GF-D8 (cell line): ENCODE data around the gene SYPL2.
"Not testable (repeated sequence)": the region's sequence is repeated elsewhere in the genome, so short reads cannot be mapped to it uniquely, and the experiment has no call there.

Source experiments
- DNase-seq: peaks from one replicate; lab custom pipeline; 2025; lab: John Stamatoyannopoulos, UW

The SYPL2 gene

DNA sequence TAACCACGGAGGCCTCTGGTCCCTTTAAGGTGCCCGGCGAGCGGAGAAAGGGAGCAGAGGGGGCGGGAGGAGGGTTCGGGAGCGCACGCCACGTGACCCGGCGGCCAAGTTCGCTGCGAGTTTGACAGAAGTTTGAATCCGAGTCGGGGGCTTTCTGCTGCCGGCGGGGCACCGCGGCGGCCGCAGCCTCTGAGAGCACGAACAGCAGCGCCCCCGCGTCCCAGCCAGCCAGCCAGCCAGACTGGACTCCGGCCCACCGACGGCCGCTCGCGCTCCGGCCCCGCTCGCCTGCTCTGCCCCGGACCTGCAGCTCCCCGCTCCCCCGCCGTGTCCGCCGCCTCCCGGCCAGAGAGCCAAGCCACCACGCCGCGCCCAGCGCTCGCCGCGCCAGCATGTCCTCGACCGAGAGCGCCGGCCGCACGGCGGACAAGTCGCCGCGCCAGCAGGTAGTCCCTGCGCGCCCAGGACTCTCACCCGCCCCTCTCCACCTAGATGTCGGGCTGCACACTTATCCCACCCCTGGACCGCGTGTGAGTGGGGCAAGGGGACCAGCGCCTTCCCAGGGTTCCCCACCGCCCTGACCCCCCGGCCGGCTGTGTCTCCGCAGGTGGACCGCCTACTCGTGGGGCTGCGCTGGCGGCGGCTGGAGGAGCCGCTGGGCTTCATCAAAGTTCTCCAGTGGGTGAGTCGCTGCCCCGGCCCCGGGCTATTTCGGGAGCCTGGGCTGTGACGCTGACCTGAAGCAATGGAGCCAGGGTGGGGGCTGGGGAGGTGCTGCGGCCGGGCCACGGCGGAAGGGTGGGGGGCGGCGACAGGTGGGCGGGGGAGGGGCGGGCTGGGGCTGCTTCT, at the start of gene SYPL2:
Gene SYPL2, plus strand, starts transcription at position 95 of the 849 bp plus-strand sequence. Its CDS starts 298 bp downstream, at position 393.
- DNase-seq = no peak

DNA sequence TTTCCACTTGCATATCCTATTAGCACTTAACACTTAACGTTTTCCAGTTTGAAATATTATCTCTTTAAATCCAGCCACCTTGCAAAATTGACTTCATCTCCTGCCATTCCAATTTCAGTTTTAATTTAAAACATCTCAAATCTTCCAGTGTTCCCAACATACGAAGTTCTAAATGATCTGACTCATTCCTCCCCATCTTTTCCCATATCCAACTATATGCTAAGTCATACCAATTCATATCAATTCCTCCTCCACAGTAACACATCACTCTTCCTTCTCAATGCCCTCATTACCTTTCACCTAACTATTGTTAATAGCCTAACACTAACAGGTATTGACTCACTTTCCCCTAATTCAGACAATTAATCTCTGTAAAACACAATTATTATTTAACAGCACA, 42.8 kb upstream of the SYPL2 start:
- DNase-seq = no peak

DNA sequence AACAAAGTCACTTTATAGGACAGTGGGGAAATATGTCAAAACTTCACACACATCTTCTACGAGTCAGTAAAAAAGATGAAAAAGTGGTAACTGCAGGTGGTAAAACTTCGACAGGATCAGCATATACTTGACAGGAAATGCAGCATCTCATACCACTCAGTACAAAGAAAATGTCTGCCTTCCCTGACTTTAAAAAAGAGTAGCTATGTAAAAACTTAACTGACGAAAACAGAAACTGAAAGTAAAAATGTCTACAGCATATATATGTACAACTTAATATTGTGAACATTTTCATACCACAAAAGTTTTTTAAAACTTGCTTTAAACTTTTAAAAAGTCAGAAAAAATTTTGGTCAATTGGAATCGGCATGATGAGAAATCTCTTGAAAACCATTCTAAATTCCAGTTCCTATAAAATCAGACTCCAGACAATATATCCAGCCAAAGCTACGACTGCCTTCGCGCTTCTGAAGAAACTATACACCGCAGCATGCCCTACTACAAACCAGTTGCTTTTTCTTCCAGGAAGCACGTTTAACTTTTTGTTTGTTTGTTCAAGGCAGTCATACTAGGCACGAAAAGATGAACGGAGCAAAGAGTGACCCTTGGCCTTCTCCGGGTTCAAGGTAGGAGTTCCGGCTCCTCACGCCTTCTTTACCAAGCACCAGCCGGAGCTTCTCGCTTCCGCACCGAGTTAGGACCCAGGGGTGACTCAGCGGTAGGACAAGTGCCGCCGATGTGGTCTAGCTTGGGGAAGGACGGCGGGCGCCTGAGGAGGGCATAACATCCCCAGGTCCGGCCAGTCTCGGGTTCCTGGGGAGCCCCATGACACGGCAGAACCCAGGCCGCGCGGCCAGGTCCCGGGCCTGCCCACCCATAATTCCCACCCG, 40.7 kb upstream of the SYPL2 start:
- DNase-seq = peak; percentile 47

GRCh38 chr1:109426281-109427170, 39.8 kb upstream of the SYPL2 start, which contains the start of gene PSMA5:
TSS of gene PSMA5 (minus strand) at chr1:109426448. CDS start at chr1:109426330, 118 bp downstream.
- DNase-seq = peak; percentile 99

DNA sequence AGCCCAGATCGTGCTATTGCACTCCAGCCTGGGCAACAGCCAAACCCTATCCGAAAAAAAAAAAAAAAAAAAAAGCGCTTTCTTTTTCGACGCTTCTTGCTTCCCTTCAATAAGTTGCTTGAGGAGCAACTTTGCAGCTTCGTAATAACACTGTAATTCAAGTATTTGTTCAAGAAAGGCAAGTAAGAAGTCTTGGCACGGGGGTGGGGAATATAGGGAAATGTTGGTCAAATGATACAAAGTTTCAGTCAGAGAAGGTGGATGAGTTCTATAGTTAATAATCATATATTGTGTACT, 39.2 kb upstream of the SYPL2 start:
- no peak for DNase-seq

DNA sequence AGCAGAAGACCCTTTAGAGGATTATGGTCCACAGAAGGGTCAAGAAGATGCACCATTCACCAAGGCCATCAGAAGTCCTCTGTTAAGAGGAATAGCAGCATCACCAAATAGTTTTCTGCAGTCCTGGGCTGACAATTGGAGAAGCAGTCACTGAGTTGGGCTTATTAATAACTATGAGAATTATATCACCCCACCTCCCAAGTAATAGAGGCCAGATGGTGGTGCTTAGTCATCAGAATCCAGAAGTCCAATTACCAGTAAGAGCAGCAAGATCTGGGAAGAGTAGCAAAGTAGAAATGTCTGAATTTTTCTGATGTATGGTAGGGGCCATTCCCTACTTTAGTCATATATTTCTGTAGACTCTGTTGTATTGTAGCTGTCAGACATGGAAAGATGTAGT, 34.0 kb upstream of the SYPL2 start:
- no peak for DNase-seq

- no peak for DNase-seq
These were observed 33.0 kb upstream of the SYPL2 start for GRCh38 chr1:109433322-109433721.

DNA sequence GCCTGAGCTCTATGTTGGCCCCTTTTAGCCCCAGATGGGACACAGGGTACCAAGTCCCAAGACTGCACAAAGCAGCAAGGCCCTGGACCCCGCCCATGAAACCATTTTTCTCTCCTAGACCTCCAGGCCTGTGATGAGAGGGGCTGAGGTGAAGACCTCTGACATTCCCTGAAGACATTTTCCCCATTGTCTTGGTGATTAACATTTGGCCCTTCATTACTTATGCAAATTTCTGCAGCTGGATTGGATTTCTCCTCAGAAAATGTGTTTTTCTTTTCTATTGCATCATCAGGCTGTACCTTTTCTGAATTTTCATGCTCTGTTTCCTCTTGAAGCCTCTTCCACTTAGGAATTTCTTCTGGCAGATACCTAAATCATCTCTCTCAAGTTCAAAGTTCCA, 31.9 kb upstream of the SYPL2 start:
- no peak for DNase-seq

GRCh38 chr1:109438798-109439297, 27.5 kb upstream of the SYPL2 start:
- DNase-seq = no peak

- no peak for DNase-seq
These were observed 25.3 kb upstream of the SYPL2 start for GRCh38 chr1:109441069-109441468.

GRCh38 chr1:109443476-109443875, 22.9 kb upstream of the SYPL2 start:
- DNase-seq = no peak

DNA sequence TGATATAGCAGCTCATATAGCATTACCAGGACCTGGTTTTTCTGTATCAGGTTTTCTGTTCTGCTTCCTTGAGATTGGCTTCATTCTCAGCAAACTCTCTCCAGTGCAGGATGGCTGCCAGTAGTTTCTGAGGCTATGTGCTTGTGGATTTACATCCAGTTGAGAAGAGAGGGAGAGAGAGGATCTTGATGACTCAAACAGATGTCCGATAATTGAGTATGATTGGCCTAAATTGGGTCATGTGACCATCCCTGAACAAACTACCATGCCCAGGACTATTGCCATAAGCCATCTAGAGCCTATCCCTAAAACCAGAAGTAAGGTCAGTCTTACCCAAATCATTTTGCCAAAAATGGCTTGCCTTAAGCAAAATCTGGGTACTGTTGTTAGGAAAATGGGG, 22.0 kb upstream of the SYPL2 start:
- no peak for DNase-seq

GRCh38 chr1:109445949-109446695, 20.2 kb upstream of the SYPL2 start:
- not testable (repeated sequence) for DNase-seq

DNA sequence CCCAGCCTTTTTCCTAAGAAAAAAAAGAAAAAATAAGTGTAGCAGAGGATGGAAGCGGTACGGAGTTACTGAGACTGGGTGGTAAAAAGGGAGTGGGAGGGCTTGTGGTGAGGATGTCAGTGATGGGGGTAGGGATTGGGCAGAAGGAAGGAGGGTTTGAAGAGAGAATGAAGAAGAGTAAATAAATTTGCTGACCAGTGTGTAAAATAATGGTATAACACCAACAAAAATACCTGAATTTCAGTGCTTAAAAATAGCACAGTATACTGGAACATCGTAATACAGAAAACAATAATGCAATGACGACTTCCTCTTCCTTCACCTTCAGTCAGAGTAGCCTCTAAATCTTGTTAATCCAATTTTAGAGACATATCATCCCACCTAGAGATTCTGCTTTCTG, 18.8 kb upstream of the SYPL2 start:
- DNase-seq = no peak

GRCh38 chr1:109454497-109455133, 11.7 kb upstream of the SYPL2 start:
- DNase-seq = no peak

- no peak for DNase-seq
These were observed 8.5 kb upstream of the SYPL2 start for GRCh38 chr1:109457819-109458218.

DNA sequence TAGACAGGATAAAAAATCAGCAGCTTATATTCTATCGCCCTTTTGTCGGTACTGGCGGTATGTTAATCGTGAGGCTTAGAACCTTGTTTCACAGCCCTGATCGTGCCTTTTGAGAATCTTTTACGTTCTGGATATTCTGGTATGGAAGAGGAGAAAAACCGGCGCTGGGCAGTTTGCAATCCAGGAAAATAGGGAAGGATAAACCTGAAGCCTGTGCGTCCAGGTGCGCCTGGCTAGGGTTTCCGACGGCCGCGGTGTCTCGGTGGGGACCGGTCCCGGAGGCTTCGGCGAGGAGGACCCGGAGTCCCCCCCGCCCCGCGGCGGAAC, 258 bp upstream of the SYPL2 start:
- no peak for DNase-seq

DNA sequence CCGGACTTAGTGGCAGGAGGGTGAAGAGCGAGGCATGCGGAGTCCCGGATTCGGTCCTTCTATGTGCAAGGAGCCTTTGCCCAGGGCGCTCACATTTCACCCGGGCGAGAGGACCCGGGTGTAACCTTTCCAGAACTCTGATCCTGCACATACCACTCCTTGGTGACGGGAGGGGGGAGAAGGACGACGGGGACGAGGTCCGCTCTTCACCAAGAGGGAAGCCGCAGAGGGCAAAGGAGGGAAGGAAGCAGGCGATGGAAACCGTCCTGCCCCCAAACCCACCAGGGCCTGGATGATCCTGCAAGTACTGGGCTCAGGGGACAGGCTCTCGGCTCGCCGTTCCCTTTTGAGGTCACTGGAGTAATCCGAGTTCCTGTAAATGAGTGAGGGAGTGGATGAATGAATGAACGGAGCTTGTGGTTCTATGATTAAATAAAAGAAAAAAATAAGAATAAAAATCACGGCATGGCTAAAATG, 993 bp downstream of the SYPL2 start:
- DNase-seq = no peak

DNA sequence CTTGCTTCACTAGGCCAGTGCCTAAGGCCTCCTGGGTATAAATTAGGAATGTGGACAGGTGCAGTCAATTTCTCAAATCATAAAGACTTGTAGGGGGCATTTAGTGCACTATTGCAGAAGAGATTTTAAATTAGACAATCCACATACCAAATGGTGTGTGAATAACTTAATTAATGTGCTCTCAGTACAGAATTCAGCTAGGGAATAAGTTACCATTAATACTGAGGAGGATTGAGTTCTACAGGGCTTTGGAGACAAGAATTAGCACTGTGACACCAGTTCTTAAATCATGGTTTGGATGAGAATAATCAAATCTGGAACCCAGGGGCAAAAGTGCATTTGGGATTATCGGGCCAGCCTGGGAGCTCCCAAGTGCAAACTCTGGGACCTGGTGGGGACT, 1.7 kb downstream of the SYPL2 start:
- DNase-seq = no peak

GRCh38 chr1:109468903-109469302, 2.6 kb downstream of the SYPL2 start:
- DNase-seq = no peak

- no peak for DNase-seq
These were observed 3.9 kb downstream of the SYPL2 start for GRCh38 chr1:109470245-109470644.
